Measurements from ENCODE around the gene ATF7.

DNA sequence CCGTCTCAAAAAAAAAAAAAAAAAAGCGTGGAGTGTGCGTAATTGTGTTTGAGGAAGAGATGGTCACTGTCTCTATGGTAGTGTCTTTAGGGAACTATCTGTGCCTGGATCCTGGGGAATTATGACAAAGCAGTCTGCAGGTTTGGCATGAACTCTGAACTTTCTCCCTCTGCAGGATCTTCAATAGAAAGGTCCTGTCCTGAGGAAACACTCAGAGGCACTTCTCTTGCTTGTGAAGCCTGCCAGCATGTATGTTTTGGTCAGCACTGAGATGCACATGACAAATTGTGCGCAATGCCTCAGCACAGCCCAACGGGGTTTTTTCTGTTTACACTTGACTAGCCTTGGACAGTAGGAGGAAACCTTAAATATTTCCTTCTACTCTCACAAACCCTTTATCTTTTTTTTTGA, 46.6 kb downstream of the ATF7 start:
- TF ChIP-seq, protein P1, sequence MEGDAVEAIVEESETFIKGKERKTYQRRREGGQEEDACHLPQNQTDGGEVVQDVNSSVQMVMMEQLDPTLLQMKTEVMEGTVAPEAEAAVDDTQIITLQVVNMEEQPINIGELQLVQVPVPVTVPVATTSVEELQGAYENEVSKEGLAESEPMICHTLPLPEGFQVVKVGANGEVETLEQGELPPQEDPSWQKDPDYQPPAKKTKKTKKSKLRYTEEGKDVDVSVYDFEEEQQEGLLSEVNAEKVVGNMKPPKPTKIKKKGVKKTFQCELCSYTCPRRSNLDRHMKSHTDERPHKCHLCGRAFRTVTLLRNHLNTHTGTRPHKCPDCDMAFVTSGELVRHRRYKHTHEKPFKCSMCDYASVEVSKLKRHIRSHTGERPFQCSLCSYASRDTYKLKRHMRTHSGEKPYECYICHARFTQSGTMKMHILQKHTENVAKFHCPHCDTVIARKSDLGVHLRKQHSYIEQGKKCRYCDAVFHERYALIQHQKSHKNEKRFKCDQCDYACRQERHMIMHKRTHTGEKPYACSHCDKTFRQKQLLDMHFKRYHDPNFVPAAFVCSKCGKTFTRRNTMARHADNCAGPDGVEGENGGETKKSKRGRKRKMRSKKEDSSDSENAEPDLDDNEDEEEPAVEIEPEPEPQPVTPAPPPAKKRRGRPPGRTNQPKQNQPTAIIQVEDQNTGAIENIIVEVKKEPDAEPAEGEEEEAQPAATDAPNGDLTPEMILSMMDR (IDR thresholded peaks at IDR 0.05), result no peak
- no peak for TF ChIP-seq POLR2A (IDR thresholded peaks at IDR 0.05)

Measured in esophagus squamous epithelium (tissue), 4 donors.